Measurements from ENCODE around the gene HOXA6.

HOXA6 gene

GRCh38 chr7:27154901-27155815 lies 7.6 kb upstream of the HOXA6 start:
- no peak for TF ChIP-seq CTCF (IDR thresholded peaks at IDR 0.05)
- H3K27ac ChIP-seq, result no peak overlapping the region
- DNase-seq (ENCODE audit: low spot score), result no peak
- H3K4me3 ChIP-seq, result peak overlapping the region; percentile 46

- no peak overlapping the region for H3K27ac ChIP-seq
- DNase-seq (ENCODE audit: low spot score), result no peak
- no peak for TF ChIP-seq CTCF (IDR thresholded peaks at IDR 0.05)
- H3K4me3 ChIP-seq, result no peak overlapping the region
Observed at GRCh38 chr7:27154369-27154768, 6.8 kb upstream of the HOXA6 start.

DNA sequence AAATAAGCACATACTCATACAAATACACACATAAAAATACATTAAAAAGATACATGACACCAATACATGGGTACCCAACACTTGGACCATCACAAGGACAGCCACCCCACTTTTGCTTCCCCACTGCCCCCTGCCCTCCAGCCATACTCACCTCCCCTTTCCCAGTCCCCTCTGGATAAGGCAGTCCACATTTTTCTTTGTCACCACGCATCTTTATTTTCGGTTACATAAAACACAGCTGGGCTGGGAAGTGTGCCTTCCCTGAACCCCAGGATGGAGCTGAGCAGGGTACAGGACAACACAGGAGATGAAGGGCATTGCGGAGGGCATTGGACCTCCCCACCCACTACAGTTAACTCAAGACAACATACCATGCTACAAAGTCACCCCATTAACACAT lies 6.0 kb upstream of the HOXA6 start:
- DNase-seq (ENCODE audit: low spot score), result no peak
- no peak for TF ChIP-seq CTCF (IDR thresholded peaks at IDR 0.05)
- no peak overlapping the region for H3K4me3 ChIP-seq
- no peak overlapping the region for H3K27ac ChIP-seq

DNA sequence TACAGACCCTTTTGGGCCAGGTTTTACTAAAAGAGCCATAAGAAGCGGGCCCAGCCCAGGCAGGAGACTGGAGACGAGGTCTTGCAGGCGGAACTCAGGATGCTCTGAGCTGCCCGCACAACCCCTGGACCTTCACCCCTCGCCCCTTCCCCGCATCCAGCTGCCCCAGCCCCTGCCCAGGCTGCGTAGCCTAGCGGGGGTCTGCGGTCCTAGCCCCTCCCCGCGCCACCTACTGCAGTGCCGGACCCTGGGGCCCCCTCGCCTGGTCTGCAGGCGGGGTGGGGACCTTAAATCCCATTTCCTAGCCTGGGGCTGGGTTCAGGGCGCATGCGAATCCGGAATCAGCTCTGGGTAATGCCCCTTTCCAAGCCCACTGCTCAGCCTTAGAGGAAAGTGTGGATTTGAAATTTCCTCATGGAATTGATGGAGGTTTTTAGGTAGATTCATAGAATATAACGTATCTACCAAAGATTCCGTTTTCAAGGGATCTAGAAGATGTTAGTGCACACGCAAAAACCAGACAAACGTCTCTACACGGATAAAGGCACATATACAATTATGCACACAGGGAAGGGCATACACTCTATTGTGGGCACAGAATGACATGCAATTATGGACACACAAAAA lies 5.4 kb upstream of the HOXA6 start:
- no peak for TF ChIP-seq CTCF (IDR thresholded peaks at IDR 0.05)
- Histone ChIP-seq H3K4me3 (peak overlapping the region; percentile 60), H3K27ac (no peak overlapping the region)
- DNase-seq (ENCODE audit: low spot score), result no peak

GRCh38 chr7:27151931-27152815 lies 4.6 kb upstream of the HOXA6 start, which contains the start of gene HOXA3:
TSS of gene HOXA3 (minus strand) at chr7:27152583. CDS start at chr7:27110640, 41,943 bp downstream.
- no peak for TF ChIP-seq CTCF (IDR thresholded peaks at IDR 0.05)

GRCh38 chr7:27151341-27151930 lies 3.9 kb upstream of the HOXA6 start:
- peak; percentile 41 for DNase-seq (ENCODE audit: low spot score)
- H3K27ac ChIP-seq, result no peak overlapping the region
- peak overlapping the region; percentile 60 for H3K4me3 ChIP-seq
- no peak for TF ChIP-seq CTCF (IDR thresholded peaks at IDR 0.05)

More at GRCh38 chr7:27151931-27152815, 4.6 kb upstream of the HOXA6 start, which contains the start of gene HOXA3:
- peak; percentile 59 for DNase-seq (ENCODE audit: low spot score)
- Histone ChIP-seq H3K4me3 (peak within 1 kb of the TSS; percentile 60), H3K27ac (no peak within 1 kb of the TSS)
